Heart left ventricle (tissue), 16 donors: Measurements from ENCODE around the gene SMCO3. TPM values are rescaled to one million over a fixed set of nuclear protein-coding genes. Genes with fewer than 3 reads are reported as not detected.

Source experiments
- ATAC-seq, 4 donors: fragments of 200-7000 bp; cut with Tn5 transposase; one replicate each; pipeline ENCODE4 v1.9.1; 2020 to 2022; ENCODE audit warnings: moderate library complexity in 4 of 4, mild to moderate bottlenecking in 3 of 4, moderate number of reproducible peaks in 1 of 4
- DNase-seq, 5 donors: peaks; one replicate each; pipeline ENCODE4 v3.0.0-alpha.2; 2020
- H3K27ac ChIP-seq, 12 donors: fragments of 200-600 bp; sonication (generic) in 4 of 12; one replicate each; pipeline versions ENCODE4 v1.5.0 to v1.8.0; 2016 to 2022; ENCODE audit warnings: mild to moderate bottlenecking in 2 of 12
- H3K27me3 ChIP-seq, 9 donors: fragments of 200-600 bp; sonication (generic) in 2 of 9; one replicate each; pipeline versions ENCODE4 v1.5.1 to v1.8.0; 2016 to 2022; ENCODE audit warnings: mild to moderate bottlenecking in 3 of 9
- H3K36me3 ChIP-seq, 9 donors: fragments of 200-600 bp; sonication (generic) in 2 of 9; one replicate each; pipeline versions ENCODE4 v1.5.0 to v1.8.0; 2018 to 2022; ENCODE audit warnings: mild to moderate bottlenecking in 2 of 9
- H3K4me1 ChIP-seq, 12 donors: fragments of 200-600 bp; sonication (generic) in 4 of 12; one replicate each; pipeline versions ENCODE4 v1.5.0 to v1.8.0; 2016 to 2022; ENCODE audit warnings: mild to moderate bottlenecking in 3 of 12
- H3K4me3 ChIP-seq, 12 donors: fragments of 200-600 bp; sonication (generic) in 4 of 12; one replicate each; pipeline versions ENCODE4 v1.5.0 to v1.8.0; 2017 to 2022; ENCODE audit warnings: mild to moderate bottlenecking in 9 of 12, moderate library complexity in 4 of 12
- H3K9me3 ChIP-seq, 12 donors: fragments of 200-600 bp; sonication (generic) in 4 of 12; one replicate each; pipeline versions ENCODE4 v1.5.0 to v1.8.0; 2016 to 2022; ENCODE audit warnings: mild to moderate bottlenecking in 1 of 12
- POLR2A ChIP-seq, 2 donors: fragments of 450-650 bp; IDR thresholded peaks; one replicate each; pipeline ENCODE4 v1.6.1; 2017; ENCODE audit warnings: antibody characterized with exemption in 2 of 2, mild to moderate bottlenecking in 2 of 2, moderate library complexity in 2 of 2
- WGBS, 4 donors: extraction: QIAGEN DNeasy Blood & Tissue Kit in 2 of 4; methylation state at CpG; one replicate each; pipeline versions ENCODE4 v1.1.5 to v1.1.7; 2013 to 2018; 5-methylcytosine and 5-hydroxymethylcytosine counted together
- intact Hi-C, 10 donors: fragments of 100-400 bp; cut with DNase I; formaldehyde crosslinking; loops; one replicate each; pipeline versions ENCODE4 v1.11.1 to v1.14.2; 2022
- polyA plus RNA-seq, 2 donors: library from polyadenylated mRNA; stranded (reverse); fragments of 200-250 nt; gene quantifications; one replicate each; pipeline ENCODE4 v1.2.3, GENCODE V29; 2013
- total RNA-seq, 9 donors: library from RNA; depleted of rRNA in 2 of 9; stranded (reverse); fragments of >200 nt in 2 of 9; fragmentation: NEBNext Ultra II Directional in 3 of 9; extraction: Animal tissue kit (Norgen Biotek cat#: 25700) in 3 of 9; gene quantifications; one replicate each; pipeline versions ENCODE4 v1.1.0 to v1.2.4, GENCODE V29; 2016 to 2023
- TF ChIP-seq, protein P1 (sequence below), 12 donors: fragments of 200-600 bp; sonication (generic) in 4 of 12; IDR thresholded peaks; one replicate each; pipeline versions ENCODE4 v1.5.0 to v1.8.0; 2018 to 2022; ENCODE audit warnings: antibody characterized with exemption in 12 of 12, mild to moderate bottlenecking in 5 of 12
- donor health status: ischemic (EF 13 %, LVEDD 7.1; RV severe dilation, severe dysfunction).
- donor health status: healthy with polysubstance abuse.
- donor health status: DM: no; HTN: yes; CAD: no.
- donor health status: DM: no; HTN: no; CAD: no.
- donor health status: ischemic (EF 25% LVEDD 6.9; RV normal size, moderate dysfunction).
- donor health status: ischemic (EF 25% LVEDD 5.7; RV mildly dilated, moderate dysfunction).
- donor health status: healthy.
- donor health status: DM: yes; HTN: yes; CAD: no.
- donor health status: ischemic (EF 35%, LVEDD 5.7; RV mildly dilated, moderate dysfunction).
- donor health status: nonischemic (EF 11% LVEDD 7.7; RV severe dilation, severe dysfunction).
- donor health status: DM: yes; HTN: yes; CAD: no.
- donor health status: PGD.
- donor health status: ischemic (EF 29% LVEDD 5.4; RV normal size, mild dysfunction).
- donor health status: nonischemic (EF 23%, LVEDD 6.1; RV moderate dilation, normal function).

SMCO3 gene
- total and polyA plus RNA-seq, 11 donors = 0.07 to 0.91 (median 0.17) TPM; not detected in 5

DNA sequence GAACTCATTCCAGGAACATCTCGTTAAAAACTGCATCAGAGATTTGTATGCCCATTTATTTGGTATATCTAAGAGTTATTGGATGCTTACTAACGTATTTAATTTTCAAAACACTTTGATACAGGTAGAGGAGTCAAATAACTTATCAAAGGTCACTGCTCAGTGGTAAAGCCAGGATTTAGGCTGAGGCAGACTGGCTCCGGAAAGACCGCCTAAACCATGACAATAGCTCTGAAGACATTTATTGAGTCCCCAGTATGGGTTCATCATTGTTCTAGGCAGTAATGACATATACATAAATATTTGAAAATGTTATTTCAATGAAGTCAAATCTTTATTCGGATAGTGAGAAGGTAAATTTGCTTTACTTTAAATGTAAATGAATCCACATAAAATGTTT is 41.0 kb downstream of the SMCO3 start:
- Histone ChIP-seq H3K27ac (peak overlapping the region in 1 of 12 donors; percentile 95), H3K4me3 (no peak overlapping the region), H3K27me3 (no peaks in the 10 kb centered on the region), H3K4me1 (peaks cover 0 to 42% (median 17%) of the 10 kb centered on the region in 12 donors), H3K36me3 (no peaks in the 10 kb centered on the region), H3K9me3 (no peaks in the 10 kb centered on the region)
- no peak for DNase-seq
- intact Hi-C loops = loop anchor here in 5 of 10 donors (5.0 to 10.0 kb wide), 6 partner anchors 69 to 1112 kb away; partner anchors contain the start of genes ART4 (in 1 of the 5), ATF7IP (in 1 of the 5) and STRAP (in 1 of the 5)
- 90 to 94% (median 93%) methylated on average over 5 of the region's 5 CpGs for WGBS, 4 donors
- no peak for ATAC-seq
- TF ChIP-seq, protein P1, sequence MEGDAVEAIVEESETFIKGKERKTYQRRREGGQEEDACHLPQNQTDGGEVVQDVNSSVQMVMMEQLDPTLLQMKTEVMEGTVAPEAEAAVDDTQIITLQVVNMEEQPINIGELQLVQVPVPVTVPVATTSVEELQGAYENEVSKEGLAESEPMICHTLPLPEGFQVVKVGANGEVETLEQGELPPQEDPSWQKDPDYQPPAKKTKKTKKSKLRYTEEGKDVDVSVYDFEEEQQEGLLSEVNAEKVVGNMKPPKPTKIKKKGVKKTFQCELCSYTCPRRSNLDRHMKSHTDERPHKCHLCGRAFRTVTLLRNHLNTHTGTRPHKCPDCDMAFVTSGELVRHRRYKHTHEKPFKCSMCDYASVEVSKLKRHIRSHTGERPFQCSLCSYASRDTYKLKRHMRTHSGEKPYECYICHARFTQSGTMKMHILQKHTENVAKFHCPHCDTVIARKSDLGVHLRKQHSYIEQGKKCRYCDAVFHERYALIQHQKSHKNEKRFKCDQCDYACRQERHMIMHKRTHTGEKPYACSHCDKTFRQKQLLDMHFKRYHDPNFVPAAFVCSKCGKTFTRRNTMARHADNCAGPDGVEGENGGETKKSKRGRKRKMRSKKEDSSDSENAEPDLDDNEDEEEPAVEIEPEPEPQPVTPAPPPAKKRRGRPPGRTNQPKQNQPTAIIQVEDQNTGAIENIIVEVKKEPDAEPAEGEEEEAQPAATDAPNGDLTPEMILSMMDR (IDR thresholded peaks at IDR 0.05) = no peak
- no peak for TF ChIP-seq POLR2A (IDR thresholded peaks at IDR 0.05)

DNA sequence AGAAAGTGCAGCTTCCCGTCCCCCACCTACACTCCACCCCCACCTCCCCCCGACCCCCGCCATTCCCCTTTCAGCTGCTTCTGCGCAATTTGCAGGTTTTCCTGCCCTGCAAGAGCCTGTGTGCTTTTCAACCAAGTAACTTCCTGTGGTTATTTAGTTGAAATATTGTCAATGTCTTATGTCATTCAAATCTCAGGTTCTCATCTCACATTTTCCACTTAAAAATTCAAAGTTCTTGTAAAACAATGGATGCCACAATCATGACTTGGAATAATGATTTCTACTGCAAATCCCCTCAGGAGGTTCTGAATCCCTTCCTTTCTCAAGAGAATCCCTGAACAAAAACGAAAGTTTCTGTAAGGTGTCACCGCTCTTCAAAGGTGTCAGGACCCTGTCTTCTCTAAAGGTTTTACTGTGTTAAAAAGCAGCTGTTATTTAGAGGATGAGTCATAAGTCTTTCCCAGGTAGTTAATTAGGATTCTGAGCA is 42.3 kb downstream of the SMCO3 start:
- Histone ChIP-seq H3K27ac (peak overlapping the region; percentile 85 to 99 (median 96)), H3K27me3 (no peaks in the 10 kb centered on the region), H3K36me3 (no peaks in the 10 kb centered on the region), H3K4me1 (peaks cover 0 to 45% (median 14%) of the 10 kb centered on the region in 12 donors), H3K9me3 (peaks cover 0 to under 1% (median 0%) of the 10 kb centered on the region in 12 donors), H3K4me3 (peak overlapping the region in 9 of 12 donors; percentile 57 to 90 (median 84))
- intact Hi-C loops = loop anchor here in 5 of 10 donors (2.0 to 10.0 kb wide), 7 partner anchors 31 to 1113 kb away; partner anchors contain the start of genes ART4 (in 1 of the 5), ATF7IP (in 1 of the 5), C12orf60 (in 1 of the 5) and STRAP (in 1 of the 5)
- 34 to 48% (median 42%) methylated on average over 6 of the region's 6 CpGs for WGBS, 4 donors
- TF ChIP-seq POLR2A (IDR thresholded peaks at IDR 0.05) = no peak
- TF ChIP-seq, protein P1 (IDR thresholded peaks at IDR 0.05) = no peak
- no peak for DNase-seq
- ATAC-seq = no peak

DNA sequence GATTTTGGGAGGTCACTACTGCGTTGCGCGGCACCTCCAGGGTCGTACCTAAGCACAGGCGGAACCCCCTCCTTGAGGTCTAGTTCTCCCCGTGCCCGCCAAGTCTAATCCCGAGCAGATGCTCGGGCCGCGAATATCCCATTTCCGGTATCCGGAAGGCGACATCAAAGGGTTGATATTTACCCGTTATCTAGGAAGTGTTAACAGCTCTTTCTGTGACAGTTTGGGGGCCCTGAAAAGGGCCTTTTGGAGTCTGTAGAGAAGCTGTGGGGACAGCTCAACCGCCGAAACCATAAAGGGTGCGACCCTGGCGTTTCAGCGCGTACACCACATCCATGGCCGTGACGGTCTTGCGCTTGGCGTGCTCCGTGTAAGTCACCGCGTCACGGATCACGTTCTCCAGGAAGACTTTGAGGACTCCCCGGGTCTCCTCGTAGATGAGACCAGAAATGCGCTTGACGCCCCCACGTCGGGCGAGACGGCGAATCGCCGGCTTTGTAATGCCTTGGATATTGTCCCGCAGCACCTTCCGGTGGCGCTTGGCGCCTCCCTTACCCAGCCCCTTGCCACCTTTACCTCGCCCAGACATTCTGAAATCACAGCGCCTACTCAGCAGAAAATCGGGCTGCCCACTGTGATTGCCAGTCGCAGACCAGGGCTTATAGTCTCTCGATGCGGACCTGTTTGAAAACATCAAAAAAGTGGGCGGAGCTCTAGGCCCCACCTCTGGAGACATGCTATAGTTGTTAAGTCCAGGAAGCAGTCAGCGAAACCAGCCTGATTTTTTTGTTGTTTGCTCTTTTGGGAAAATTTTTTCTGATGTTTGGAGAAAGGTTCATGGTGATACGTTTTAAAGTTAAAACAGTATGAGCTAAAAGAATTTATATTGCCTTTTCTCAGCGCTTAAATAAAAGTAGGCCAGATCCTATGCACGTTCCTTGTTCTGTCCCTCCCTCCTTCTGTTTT is 43.2 kb downstream of the SMCO3 start:
- WGBS, 4 donors = 1 to 3% (median 1%) methylated on average over 42 to 56 of the region's 56 CpGs
- intact Hi-C loops = loop anchor here in 5 of 10 donors (1.0 to 10.0 kb wide), 8 partner anchors 32 to 1114 kb away; partner anchors contain the start of genes C12orf60 (in 2 of the 5), WBP11 (in 2 of the 5), ART4 (in 1 of the 5) and ATF7IP (in 1 of the 5)

More for the DNA sequence above, 43.2 kb downstream of the SMCO3 start:
- Histone ChIP-seq H3K4me3 (peak overlapping the region; percentile 57 to 90 (median 84)), H3K27ac (peak overlapping the region; percentile 85 to 99 (median 96)), H3K36me3 (peaks cover 0 to 2% (median 0%) of the 10 kb centered on the region in 9 donors), H3K27me3 (no peaks in the 10 kb centered on the region), H3K9me3 (peaks cover 0 to 10% (median 0%) of the 10 kb centered on the region in 12 donors), H3K4me1 (peaks cover 0 to 37% (median 10%) of the 10 kb centered on the region in 12 donors)
- peak in 1 of 2 donors; percentile 84 for TF ChIP-seq POLR2A (IDR thresholded peaks at IDR 0.05)
- TF ChIP-seq, protein P1 (IDR thresholded peaks at IDR 0.05) = peak in 2 of 12 donors; percentile 16 to 24
- peak; percentile 88 to 95 (median 93) for DNase-seq
- ATAC-seq = peak; percentile 70 to 77 (median 72)
